ENCODE results near the gene SNAPC3. TPM values are rescaled to one million over a fixed set of nuclear protein-coding genes. Genes with fewer than 3 reads are reported as not detected.

SNAPC3 gene
- 21.9 and 25.6 TPM in 2 replicates for total RNA-seq

DNA sequence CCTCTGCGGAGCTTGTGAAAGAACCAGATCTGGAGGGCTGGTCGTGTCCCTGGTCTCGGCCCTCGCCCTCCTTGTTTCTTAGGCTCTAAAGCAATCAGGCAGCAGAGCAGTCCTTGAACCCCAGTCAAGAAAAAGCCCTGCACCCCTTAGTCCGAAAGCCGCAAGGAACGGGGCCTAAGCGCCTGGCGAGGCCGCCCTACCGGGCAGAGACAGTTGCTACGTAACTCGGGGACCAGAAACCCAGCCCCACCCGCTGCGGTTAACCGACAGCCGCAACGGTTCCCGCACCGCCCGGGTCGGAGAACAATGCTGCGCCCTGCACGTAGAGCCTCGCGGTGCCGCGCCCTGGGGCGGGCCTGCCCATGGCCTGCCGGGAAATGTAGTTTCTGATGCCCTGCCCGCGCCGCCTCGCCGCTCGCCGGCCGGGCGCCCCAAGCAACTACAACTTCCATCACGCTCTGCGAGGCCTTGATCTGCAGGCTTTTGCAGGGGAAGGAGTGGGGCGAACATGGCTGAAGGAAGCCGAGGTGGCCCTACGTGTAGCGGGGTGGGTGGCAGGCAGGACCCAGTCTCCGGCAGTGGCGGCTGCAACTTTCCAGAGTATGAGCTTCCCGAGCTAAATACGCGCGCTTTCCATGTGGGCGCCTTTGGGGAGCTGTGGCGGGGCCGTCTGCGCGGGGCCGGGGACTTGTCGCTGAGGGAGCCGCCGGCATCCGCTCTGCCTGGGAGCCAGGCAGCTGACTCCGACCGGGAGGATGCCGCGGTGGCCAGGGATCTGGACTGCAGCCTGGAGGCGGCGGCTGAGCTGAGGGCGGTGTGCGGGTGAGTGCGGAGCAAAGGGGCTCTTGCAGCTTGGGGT, at the start of gene SNAPC3:
Gene SNAPC3 (plus strand): TSS at position 505 of the 859 bp plus-strand sequence. CDS start 4 bp downstream, at position 509.

DNA sequence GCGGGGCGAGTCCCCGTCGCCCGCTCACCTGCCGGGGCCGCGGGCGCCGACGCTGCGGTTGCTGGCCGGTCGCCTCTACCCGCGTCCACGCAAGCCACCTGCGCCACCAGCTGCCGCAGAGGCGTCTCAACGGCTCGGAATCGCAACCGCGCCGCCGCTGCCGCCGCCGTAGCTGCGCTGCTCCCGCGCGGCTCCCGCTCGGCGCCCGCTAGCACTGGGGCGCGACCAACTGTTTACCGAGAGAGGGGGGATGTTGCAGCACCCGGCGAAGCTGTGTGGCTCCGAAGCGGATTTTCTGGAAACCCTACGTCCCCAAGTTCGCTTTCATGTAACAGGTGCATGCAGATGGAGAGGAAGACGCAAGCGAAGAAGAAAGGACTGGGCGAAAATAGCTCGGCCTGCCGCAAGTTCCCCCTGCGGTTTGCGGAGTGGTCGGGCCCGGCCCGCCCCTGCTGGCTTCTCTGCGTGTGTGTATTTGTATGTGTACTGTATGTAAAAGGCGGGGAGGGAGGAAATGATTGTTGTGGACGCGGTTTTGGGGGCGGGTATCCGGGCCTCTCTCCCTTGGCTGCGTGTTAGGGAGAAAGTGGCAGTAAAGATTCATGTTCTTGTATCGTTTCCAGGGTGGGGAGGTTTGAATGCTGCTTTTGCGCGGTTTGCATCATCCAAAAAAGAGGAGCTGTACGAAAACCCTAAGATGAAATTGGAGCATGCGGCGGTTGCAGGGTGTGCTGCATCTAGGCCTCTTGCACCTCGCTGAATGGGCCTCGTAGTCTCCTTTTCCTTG, 88.3 kb downstream of the SNAPC3 start, which contains the start of gene PSIP1:
Gene PSIP1 (minus strand): TSS at position 182 of the 787 bp plus-strand sequence. CDS start 782 bp downstream, outside the sequence.

Other genes with a start within 250 kb of the SNAPC3 start
- 5.0 and 5.4 TPM in 2 replicates for gene TTC39B, start 115.7 kb upstream of the SNAPC3 start, total RNA-seq
- 31.7 and 32.0 TPM in 2 replicates for gene PSIP1, start 88.1 kb downstream of the SNAPC3 start, total RNA-seq
- 0.49 and 1.2 TPM in 2 replicates for gene CCDC171, start 130.2 kb downstream of the SNAPC3 start, total RNA-seq